Activated gamma-delta T cell treated with Interleukin-2 at 50 U/mL for 16 hours (primary cell): Measurements from ENCODE around the gene WNK2.

ENCODE experiments used
- DNase-seq: peaks from one replicate; pipeline ENCODE4 v3.0.0-alpha.2; 2020

Gene WNK2

GRCh38 chr9:93300175-93300572, 116.2 kb downstream of the WNK2 start:
- DNase-seq: no peak

GRCh38 chr9:93300585-93301081, 116.7 kb downstream of the WNK2 start:
- DNase-seq: no peak

GRCh38 chr9:93301291-93301811, 117.4 kb downstream of the WNK2 start:
- no peak for DNase-seq

- no peak for DNase-seq
Observed at GRCh38 chr9:93301911-93302541, 118.1 kb downstream of the WNK2 start.

GRCh38 chr9:93302586-93303257, 118.8 kb downstream of the WNK2 start:
- DNase-seq: peak; percentile 63

- no peak for DNase-seq
Observed at GRCh38 chr9:93303258-93303771, 119.4 kb downstream of the WNK2 start.

- DNase-seq: no peak
Observed at GRCh38 chr9:93303806-93304573, 120.1 kb downstream of the WNK2 start.

- DNase-seq: no peak
Observed at GRCh38 chr9:93304574-93305496, 120.9 kb downstream of the WNK2 start.

- DNase-seq: no peak
Observed at GRCh38 chr9:93305497-93306020, 121.6 kb downstream of the WNK2 start.

GRCh38 chr9:93306081-93306480, 122.1 kb downstream of the WNK2 start:
- DNase-seq: no peak

- no peak for DNase-seq
Observed at GRCh38 chr9:93306579-93307091, 122.7 kb downstream of the WNK2 start.

GRCh38 chr9:93307468-93308157, 123.7 kb downstream of the WNK2 start:
- DNase-seq: no peak

GRCh38 chr9:93308158-93308602, 124.2 kb downstream of the WNK2 start:
- DNase-seq: no peak

- no peak for DNase-seq
Observed at GRCh38 chr9:93308676-93309075, 124.7 kb downstream of the WNK2 start.

- DNase-seq: no peak
Observed at GRCh38 chr9:93309889-93310425, 126.0 kb downstream of the WNK2 start.

- DNase-seq: no peak
Observed at GRCh38 chr9:93315118-93315517, 131.2 kb downstream of the WNK2 start.

- DNase-seq: no peak
Observed at GRCh38 chr9:93315960-93316359, 132.0 kb downstream of the WNK2 start.

GRCh38 chr9:93316726-93317494, 133.0 kb downstream of the WNK2 start:
- no peak for DNase-seq

- DNase-seq: no peak
Observed at GRCh38 chr9:93317495-93318094, 133.7 kb downstream of the WNK2 start.
